Keratinocyte (primary cell): Measurements from ENCODE around the gene TSPAN11.

Experiments used
- CTCF ChIP-seq, 3 experiments: IDR thresholded peaks in 1 of 3; conservative IDR thresholded peaks in 1 of 3; optimal IDR thresholded peaks in 1 of 3; 2 replicates in 2 of 3; 3 replicates in 1 of 3; pipeline versions ENCODE3 to v1.5.1; 2011; ENCODE audit warnings: low read length in 3 of 3, mild to moderate bottlenecking in 3 of 3, moderate library complexity in 2 of 3, control low read depth in 1 of 3, inconsistent platforms in 1 of 3; ENCODE audit not compliant: insufficient read depth in 2 of 3; ENCODE audit errors: extremely low read depth in 1 of 3
- EZH2 ChIP-seq: IDR thresholded peaks from one replicate; pipeline ENCODE4 v1.6.1; 2012; ENCODE audit warnings: inconsistent platforms, mild to moderate bottlenecking, low read length, moderate library complexity

- TF ChIP-seq CTCF (optimal IDR thresholded peaks at IDR 0.05 in 1 of 3, IDR thresholded peaks at IDR 0.05 in 1 of 3, conservative IDR thresholded peaks at IDR 0.05 in 1 of 3; ENCODE audit: extremely low read depth in 1 of 3, insufficient read depth in 2 of 3, low read length in 3 of 3) (no peak), EZH2 (no peak)
Measured at GRCh38 chr12:31037028-31037427, 110.5 kb downstream of the TSPAN11 start.
